Neural progenitor cell (in vitro differentiated cells): Measurements from ENCODE around the gene KIF16B.

Experiments
- CTCF ChIP-seq: fragments of 200-600 bp; sonication (generic); IDR thresholded peaks from 2 replicates; pipeline ENCODE4 v1.5.1; 2017; ENCODE audit warnings: antibody characterized with exemption, mild to moderate bottlenecking
- EZH2 ChIP-seq: fragments of 200-600 bp; sonication (generic); IDR thresholded peaks from 2 replicates; pipeline ENCODE4 v1.6.1; 2017; ENCODE audit warnings: antibody characterized with exemption, mild to moderate bottlenecking, moderate library complexity
- EZH2phosphoT487 ChIP-seq: fragments of 200-600 bp; sonication (generic); IDR thresholded peaks from 2 replicates; pipeline ENCODE4 v1.6.1; 2017; ENCODE audit warnings: antibody characterized with exemption

GRCh38 chr20:16412906-16413305, 160.3 kb downstream of the KIF16B start:
- TF ChIP-seq CTCF, result no peak
- TF ChIP-seq EZH2, result no peak
- no peak for TF ChIP-seq EZH2phosphoT487
